Adrenal gland (tissue), 12 donors: Measurements from ENCODE around the gene SYT7. TPM values are rescaled to one million over a fixed set of nuclear protein-coding genes. Genes with fewer than 3 reads are reported as not detected.

Experiments used
- DNase-seq, 7 donors: peaks; one replicate each; pipeline ENCODE4 v3.0.0-alpha.2; 2019 to 2020
- H3K27ac ChIP-seq, 5 donors: fragments of 200-600 bp; sonication (generic) in 4 of 5; 1 replicate in 3 of 5; 2 replicates in 2 of 5; pipeline versions ENCODE4 v1.5.1 to v1.8.0; 2016 to 2020; ENCODE audit warnings: mild to moderate bottlenecking in 1 of 5
- H3K27me3 ChIP-seq: fragments of 200-600 bp; 2 replicates; pipeline ENCODE4 v1.8.0; 2021
- H3K36me3 ChIP-seq, 2 donors: fragments of 200-600 bp; replicated peaks in 1 of 2; 1 replicate in 1 of 2; 2 replicates in 1 of 2; pipeline versions ENCODE4 v1.5.1 to v1.8.0; 2018 to 2022
- H3K4me1 ChIP-seq, 2 donors: fragments of 200-600 bp; replicated peaks in 1 of 2; 1 replicate in 1 of 2; 2 replicates in 1 of 2; pipeline versions ENCODE4 v1.5.1 to v1.8.0; 2018 to 2021
- H3K4me3 ChIP-seq, 4 donors: fragments of 200-600 bp; sonication (generic) in 3 of 4; one replicate each; pipeline ENCODE4 v1.5.1; 2016 to 2018
- H3K9me3 ChIP-seq, 3 donors: fragments of 200-600 bp; sonication (generic) in 1 of 3; replicated peaks in 1 of 3; 1 replicate in 2 of 3; 2 replicates in 1 of 3; pipeline versions ENCODE4 v1.5.1 to v1.8.0; 2016 to 2021
- POLR2A ChIP-seq, 2 donors: fragments of 450-650 bp; IDR thresholded peaks; one replicate each; pipeline ENCODE4 v1.6.1; 2017; ENCODE audit warnings: antibody characterized with exemption in 2 of 2, mild to moderate bottlenecking in 2 of 2, moderate library complexity in 1 of 2
- WGBS, 4 donors: extraction: QIAGEN DNeasy Blood & Tissue Kit in 2 of 4; methylation state at CpG; one replicate each; pipeline versions ENCODE4 v1.1.5 to v1.1.7; 2013 to 2017; 5-methylcytosine and 5-hydroxymethylcytosine counted together
- intact Hi-C, 2 donors: fragments of 100-400 bp; cut with DNase I; formaldehyde crosslinking; loops; one replicate each; pipeline versions ENCODE4 v1.14.1 to v1.15.0; 2022 to 2023
- polyA plus RNA-seq, 3 donors: library from polyadenylated mRNA; stranded (reverse); fragments of 200-250 nt in 2 of 3; fragments of 350-450 nt in 1 of 3; fragmentation: Illumina TruSeq in 1 of 3; extraction: RNeasy Lipid Tissue Mini Kit (QIAGEN cat#74804) in 1 of 3; gene quantifications; one replicate each; pipeline ENCODE4 v1.2.3, GENCODE V29; 2013 to 2014
- total RNA-seq, 9 donors: library from RNA; depleted of rRNA in 4 of 9; stranded (reverse); fragments of >200 nt in 4 of 9; fragments of 120-200 nt in 1 of 9; fragmentation: NEBNext Ultra II Directional in 1 of 9; extraction: Animal tissue kit (Norgen Biotek cat#: 25700) in 1 of 9; gene quantifications; one replicate each; pipeline versions ENCODE4 v1.1.0 to v1.2.4, GENCODE V29; 2013 to 2023
- TF ChIP-seq, protein P1 (sequence below), 6 experiments: fragments of 450-650 bp in 4 of 6; fragments of 200-600 bp in 2 of 6; sonication (generic) in 1 of 6; IDR thresholded peaks; 1 replicate in 5 of 6; 2 replicates in 1 of 6; pipeline versions ENCODE4 v1.5.1 to v1.8.0; 2016 to 2021; ENCODE audit warnings: antibody characterized with exemption in 6 of 6, mild to moderate bottlenecking in 2 of 6, moderate library complexity in 1 of 6
- donor health status: healthy with polysubstance abuse.
- donor health status: Bipolar disorder and iron deficiency.
- donor health status: DM: yes; HTN: yes; CAD: no.
- donor health status: DM: no; HTN: no; CAD: no.
- donor health status: DM: no; HTN: no; CAD: no.
- donor health status: DM: yes; HTN: yes; CAD: no.

SYT7 gene
- total and polyA plus RNA-seq, 12 donors, result 0.09 to 6.8 (median 1.3) TPM; not detected in 1

DNA sequence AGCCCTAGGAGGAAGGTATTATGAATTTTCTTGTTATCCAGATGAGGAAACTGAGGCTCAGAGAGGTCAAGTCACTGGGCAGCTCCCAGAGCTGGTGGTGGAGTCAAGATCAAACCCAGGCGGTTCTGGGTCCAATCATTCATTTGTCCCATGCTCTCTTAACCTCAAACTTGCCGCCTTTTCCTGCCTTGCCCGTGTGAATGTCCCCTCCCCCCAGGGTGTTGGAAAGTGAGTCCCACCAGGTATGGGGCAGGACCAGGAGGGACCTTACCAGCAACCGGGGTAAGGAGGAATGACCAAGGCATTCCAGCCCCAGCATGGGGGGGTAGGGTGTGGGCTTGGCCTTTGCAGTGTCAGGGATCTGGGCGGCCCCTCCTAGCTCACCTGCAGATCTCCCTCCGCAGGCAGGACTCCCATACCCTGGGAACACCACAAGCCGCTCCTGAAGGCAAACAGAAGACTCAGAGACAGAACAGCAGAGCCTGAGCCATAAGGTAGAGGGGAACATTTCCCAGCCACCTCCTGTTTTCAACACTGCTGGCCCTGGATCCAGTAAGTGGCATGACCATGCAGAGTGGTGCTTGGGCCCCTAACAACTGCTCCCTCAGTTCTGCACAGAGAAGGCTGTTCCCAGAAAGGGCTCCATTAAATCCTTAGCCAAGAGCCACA, 41.2 kb upstream of the SYT7 start:
- intact Hi-C loops, result loop anchor here in 1 of 2 donors (10.0 kb wide), 1 partner anchor 87 kb away; no protein-coding TSS in a partner anchor

DNA sequence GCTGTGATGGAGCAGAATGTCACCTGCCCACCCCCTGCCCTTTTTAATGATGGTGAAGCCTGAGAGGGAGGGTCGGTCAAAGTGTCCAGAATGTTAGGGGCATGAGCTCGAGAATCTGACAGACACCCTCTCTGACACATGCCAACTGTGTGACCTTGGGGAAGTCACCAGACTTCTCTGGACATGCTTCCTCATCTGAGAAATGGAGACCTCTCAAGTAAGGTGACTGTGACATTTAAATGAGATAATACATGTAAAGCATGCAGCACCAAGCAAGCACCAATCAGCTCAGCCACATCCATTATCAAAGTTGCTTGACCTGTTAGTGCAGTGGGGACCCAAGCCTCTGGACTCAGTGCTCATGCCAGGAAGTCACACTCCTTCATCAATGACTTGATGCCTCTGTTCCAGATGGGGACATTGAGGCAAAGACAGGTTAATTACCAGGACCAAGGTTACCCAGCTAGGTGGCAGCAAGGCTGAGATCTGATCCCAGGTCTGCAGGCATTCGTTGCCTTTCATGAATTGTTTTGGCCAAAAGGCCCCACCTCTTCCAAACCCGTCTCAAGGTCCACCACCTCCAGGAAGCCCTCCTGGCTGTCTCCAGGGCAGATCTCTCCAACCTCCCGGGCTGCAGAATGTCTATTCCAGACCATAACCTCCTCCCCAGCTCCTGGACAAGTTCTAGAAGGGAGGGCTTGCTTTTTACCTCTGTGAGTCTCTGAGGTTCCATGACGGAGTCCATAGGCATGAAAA, 38.8 kb upstream of the SYT7 start:
- Histone ChIP-seq H3K4me3 (no peak overlapping the region), H3K36me3 (no peaks in the 10 kb centered on the region), H3K27me3 (peaks cover 13% of the 10 kb centered on the region), H3K4me1 (no peaks in the 10 kb centered on the region), H3K27ac (no peak overlapping the region), H3K9me3 (no peaks in the 10 kb centered on the region)
- intact Hi-C loops, result loop anchor here in 1 of 2 donors (10.0 kb wide), 1 partner anchor 85 kb away; no protein-coding TSS in a partner anchor
- TF ChIP-seq POLR2A (IDR thresholded peaks at IDR 0.05), result no peak
- TF ChIP-seq, protein P1, sequence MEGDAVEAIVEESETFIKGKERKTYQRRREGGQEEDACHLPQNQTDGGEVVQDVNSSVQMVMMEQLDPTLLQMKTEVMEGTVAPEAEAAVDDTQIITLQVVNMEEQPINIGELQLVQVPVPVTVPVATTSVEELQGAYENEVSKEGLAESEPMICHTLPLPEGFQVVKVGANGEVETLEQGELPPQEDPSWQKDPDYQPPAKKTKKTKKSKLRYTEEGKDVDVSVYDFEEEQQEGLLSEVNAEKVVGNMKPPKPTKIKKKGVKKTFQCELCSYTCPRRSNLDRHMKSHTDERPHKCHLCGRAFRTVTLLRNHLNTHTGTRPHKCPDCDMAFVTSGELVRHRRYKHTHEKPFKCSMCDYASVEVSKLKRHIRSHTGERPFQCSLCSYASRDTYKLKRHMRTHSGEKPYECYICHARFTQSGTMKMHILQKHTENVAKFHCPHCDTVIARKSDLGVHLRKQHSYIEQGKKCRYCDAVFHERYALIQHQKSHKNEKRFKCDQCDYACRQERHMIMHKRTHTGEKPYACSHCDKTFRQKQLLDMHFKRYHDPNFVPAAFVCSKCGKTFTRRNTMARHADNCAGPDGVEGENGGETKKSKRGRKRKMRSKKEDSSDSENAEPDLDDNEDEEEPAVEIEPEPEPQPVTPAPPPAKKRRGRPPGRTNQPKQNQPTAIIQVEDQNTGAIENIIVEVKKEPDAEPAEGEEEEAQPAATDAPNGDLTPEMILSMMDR (IDR thresholded peaks at IDR 0.05), result no peak
- 58 to 78% (median 72%) methylated on average over 6 of the region's 6 CpGs for WGBS, 4 donors
- no peak for DNase-seq

More for the DNA sequence above, 41.2 kb upstream of the SYT7 start:
- DNase-seq, result no peak
- no peak for TF ChIP-seq POLR2A (IDR thresholded peaks at IDR 0.05)
- TF ChIP-seq, protein P1 (IDR thresholded peaks at IDR 0.05), result no peak
- no peaks in the 10 kb centered on the region for H3K36me3 ChIP-seq
- no peaks in the 10 kb centered on the region for H3K4me1 ChIP-seq
- no peak overlapping the region for H3K4me3 ChIP-seq
- peaks cover 13% of the 10 kb centered on the region for H3K27me3 ChIP-seq
- H3K9me3 ChIP-seq, result no peaks in the 10 kb centered on the region
- WGBS, 4 donors, result 59 to 80% (median 73%) methylated on average over 5 to 7 of the region's 7 CpGs
- no peak overlapping the region for H3K27ac ChIP-seq

DNA sequence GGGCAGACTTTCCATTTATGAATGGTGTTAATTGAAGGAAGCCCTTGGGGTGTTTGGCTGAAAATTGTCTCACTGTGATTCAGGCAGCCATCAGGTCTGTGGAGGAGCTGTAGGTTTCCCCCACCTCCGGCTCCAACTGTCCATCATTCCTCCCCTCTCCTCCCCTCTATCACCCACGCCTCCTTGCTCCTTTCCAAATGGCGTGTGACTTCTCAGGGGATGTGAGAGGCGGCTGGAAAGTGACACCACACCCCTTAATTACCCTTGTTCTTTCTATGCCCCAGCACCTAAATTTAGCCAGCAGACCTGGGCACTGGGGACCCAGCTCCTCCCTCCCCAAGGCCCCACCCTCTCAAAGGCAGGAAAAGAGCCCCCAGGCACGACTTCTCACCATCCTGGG, 38.1 kb upstream of the SYT7 start:
- intact Hi-C loops, result no loop called here
- 56 to 85% (median 64%) methylated on average over 4 to 5 of the region's 5 CpGs for WGBS, 4 donors
- H3K9me3 ChIP-seq, result no peaks in the 10 kb centered on the region

DNA sequence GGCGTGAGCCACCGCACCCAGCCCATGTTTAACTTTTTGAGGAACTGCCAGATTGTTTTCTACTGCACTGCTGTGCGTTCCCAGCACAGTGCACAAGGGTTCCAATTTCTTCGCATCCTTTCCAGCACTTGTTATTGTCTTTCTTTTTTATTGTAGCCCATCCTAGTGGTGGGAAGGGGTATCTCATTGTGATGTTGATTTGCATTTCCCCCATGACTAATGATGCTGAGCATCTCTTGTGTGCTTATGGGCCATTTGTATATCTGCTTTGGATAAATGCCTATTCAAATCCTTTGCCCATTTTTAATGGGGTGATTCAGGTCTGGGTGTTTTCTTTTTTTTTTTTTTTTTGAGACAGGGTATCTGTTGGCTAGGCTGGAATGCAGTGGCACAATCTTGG, 36.6 kb upstream of the SYT7 start:
- Histone ChIP-seq H3K27ac (no peak overlapping the region), H3K4me1 (no peaks in the 10 kb centered on the region), H3K4me3 (no peak overlapping the region), H3K27me3 (peaks cover 13% of the 10 kb centered on the region), H3K9me3 (no peaks in the 10 kb centered on the region), H3K36me3 (no peaks in the 10 kb centered on the region)
- intact Hi-C loops, result no loop called here
- no peak for DNase-seq
- 81 to 95% (median 92%) methylated on average over 4 of the region's 4 CpGs for WGBS, 4 donors
- TF ChIP-seq, protein P1 (IDR thresholded peaks at IDR 0.05), result no peak
- no peak for TF ChIP-seq POLR2A (IDR thresholded peaks at IDR 0.05)

More for the DNA sequence above, 38.1 kb upstream of the SYT7 start:
- no peak overlapping the region for H3K27ac ChIP-seq
- H3K4me1 ChIP-seq, result no peaks in the 10 kb centered on the region
- no peak overlapping the region for H3K4me3 ChIP-seq
- DNase-seq, result no peak
- peaks cover 13% of the 10 kb centered on the region for H3K27me3 ChIP-seq
- TF ChIP-seq, protein P1 (IDR thresholded peaks at IDR 0.05), result no peak
- TF ChIP-seq POLR2A (IDR thresholded peaks at IDR 0.05), result no peak
- H3K36me3 ChIP-seq, result no peaks in the 10 kb centered on the region
